Hepatocyte (in vitro differentiated cells): ENCODE data around the gene CLDN11. TPM values are rescaled to one million over a fixed set of nuclear protein-coding genes. Genes with fewer than 3 reads are reported as not detected.

Experiments
- DNase-seq: peaks from one replicate; pipeline ENCODE4 v3.0.0-alpha.2; 2016; ENCODE audit warnings: low spot score
- H2AFZ ChIP-seq: fragments of 200-600 bp; sonication (generic); 2 replicates; pipeline ENCODE4 v1.6.0; 2016; ENCODE audit warnings: antibody characterized with exemption, mild to moderate bottlenecking
- H3K27ac ChIP-seq: fragments of 200-600 bp; sonication (generic); 2 replicates; pipeline ENCODE4 v1.5.1; 2016; ENCODE audit warnings: mild to moderate bottlenecking
- H3K27me3 ChIP-seq: fragments of 200-600 bp; sonication (generic); 2 replicates; pipeline ENCODE4 v1.6.1; 2016
- H3K36me3 ChIP-seq: fragments of 200-600 bp; sonication (generic); replicated peaks from 2 replicates; pipeline ENCODE4 v1.5.1; 2016; ENCODE audit warnings: low read depth; ENCODE audit not compliant: insufficient read depth
- H3K4me1 ChIP-seq: fragments of 200-600 bp; sonication (generic); 2 replicates; pipeline ENCODE4 v1.5.1; 2016; ENCODE audit warnings: mild to moderate bottlenecking, moderate library complexity; ENCODE audit not compliant: insufficient read depth
- H3K4me2 ChIP-seq: fragments of 200-600 bp; sonication (generic); 2 replicates; pipeline ENCODE4 v1.6.0; 2016
- H3K4me3 ChIP-seq: fragments of 200-600 bp; sonication (generic); 2 replicates; pipeline ENCODE4 v1.5.1; 2016; ENCODE audit warnings: mild to moderate bottlenecking
- H3K79me2 ChIP-seq: fragments of 200-600 bp; sonication (generic); 2 replicates; pipeline ENCODE4 v1.6.0; 2017; ENCODE audit warnings: mild to moderate bottlenecking
- H3K9me2 ChIP-seq: fragments of 200-600 bp; sonication (generic); replicated peaks from 2 replicates; pipeline ENCODE4 v1.6.0; 2017; ENCODE audit warnings: mild to moderate bottlenecking; ENCODE audit not compliant: insufficient read depth
- H3K9me3 ChIP-seq: fragments of 200-600 bp; sonication (generic); 2 replicates; pipeline ENCODE4 v1.5.1; 2016; ENCODE audit warnings: low read depth, mild to moderate bottlenecking
- H4K20me1 ChIP-seq: fragments of 200-600 bp; sonication (generic); 2 replicates; pipeline ENCODE4 v1.6.0; 2016; ENCODE audit warnings: mild to moderate bottlenecking; ENCODE audit not compliant: insufficient read depth, poor library complexity, severe bottlenecking
- EZH2 ChIP-seq: fragments of 200-600 bp; sonication (generic); IDR thresholded peaks from 2 replicates; pipeline ENCODE4 v1.6.1; 2016; ENCODE audit warnings: antibody characterized with exemption, mild to moderate bottlenecking, borderline replicate concordance
- EZH2phosphoT487 ChIP-seq: fragments of 200-600 bp; sonication (generic); IDR thresholded peaks from one replicate; pipeline ENCODE4 v1.6.1; 2018; ENCODE audit warnings: antibody characterized with exemption, mild to moderate bottlenecking, low read depth, moderate library complexity; ENCODE audit not compliant: unreplicated experiment, severe bottlenecking
- WGBS: methylation state at CpG from one replicate; pipeline ENCODE4 v1.1.6; 2016; ENCODE audit warnings: low lambda C conversion rate; ENCODE audit errors: missing lambda C conversion rate; 5-methylcytosine and 5-hydroxymethylcytosine counted together
- polyA plus RNA-seq: library from polyadenylated mRNA; unstranded; fragments of >200 nt; fragmentation: Nextera tagmentation; extraction: Ambion mirVana; gene quantifications from 2 replicates; pipeline ENCODE4 v1.2.1, GENCODE V29; 2016
- total RNA-seq: library from RNA; depleted of rRNA; stranded (reverse); fragments of >200 nt; gene quantifications from 2 replicates; pipeline ENCODE4 v1.2.3, GENCODE V29; 2014
- TF ChIP-seq, protein P1 (sequence below): fragments of 200-600 bp; sonication (generic); IDR thresholded peaks from 2 replicates; pipeline ENCODE4 v1.5.1; 2016; ENCODE audit warnings: antibody characterized with exemption, mild to moderate bottlenecking; ENCODE audit not compliant: poor library complexity

The CLDN11 gene
- total and polyA plus RNA-seq, 2 experiments from 2014 or later = 7.7 to 29.5 TPM

GRCh38 chr3:170448584-170448983 is 29.9 kb downstream of the CLDN11 start:
- Histone ChIP-seq H2AFZ (no peak overlapping the region), H3K4me2 (peak overlapping the region; percentile 38)

DNA sequence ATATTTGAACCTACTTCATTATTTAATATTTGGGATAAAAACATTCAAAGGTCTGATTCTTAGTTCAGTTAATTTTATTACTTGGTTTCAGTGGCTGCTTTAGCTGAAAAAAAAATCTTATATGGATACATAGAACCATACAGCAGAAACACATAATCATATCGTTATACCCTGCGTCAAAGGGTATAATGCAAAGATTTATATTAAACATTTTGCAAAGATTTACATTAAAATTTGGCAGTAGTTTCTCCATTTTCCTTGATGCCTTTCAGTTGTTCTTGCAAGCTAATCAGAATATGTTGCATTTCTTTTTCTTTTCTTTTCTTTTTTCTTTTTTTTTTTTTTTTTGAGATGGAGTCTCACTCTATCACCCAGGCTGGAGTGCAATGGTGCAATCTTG is 31.4 kb downstream of the CLDN11 start:
- no peaks in the 10 kb centered on the region for H3K36me3 ChIP-seq
- 83% methylated on average over 2 of the region's 2 CpGs for WGBS
- no peak overlapping the region for H2AFZ ChIP-seq
- DNase-seq = no peak
- H3K9me2 ChIP-seq = no peaks in the 10 kb centered on the region
- H3K9me3 ChIP-seq = no peaks in the 10 kb centered on the region
- no peaks in the 10 kb centered on the region for H3K4me1 ChIP-seq
- H3K27me3 ChIP-seq = no peaks in the 10 kb centered on the region
- H3K27ac ChIP-seq = no peak overlapping the region
- H3K79me2 ChIP-seq = no peaks in the 10 kb centered on the region
- H4K20me1 ChIP-seq = no peaks in the 10 kb centered on the region
- H3K4me2 ChIP-seq = no peak overlapping the region
- TF ChIP-seq EZH2 = no peak
- no peak for TF ChIP-seq EZH2phosphoT487
- TF ChIP-seq, protein P1, sequence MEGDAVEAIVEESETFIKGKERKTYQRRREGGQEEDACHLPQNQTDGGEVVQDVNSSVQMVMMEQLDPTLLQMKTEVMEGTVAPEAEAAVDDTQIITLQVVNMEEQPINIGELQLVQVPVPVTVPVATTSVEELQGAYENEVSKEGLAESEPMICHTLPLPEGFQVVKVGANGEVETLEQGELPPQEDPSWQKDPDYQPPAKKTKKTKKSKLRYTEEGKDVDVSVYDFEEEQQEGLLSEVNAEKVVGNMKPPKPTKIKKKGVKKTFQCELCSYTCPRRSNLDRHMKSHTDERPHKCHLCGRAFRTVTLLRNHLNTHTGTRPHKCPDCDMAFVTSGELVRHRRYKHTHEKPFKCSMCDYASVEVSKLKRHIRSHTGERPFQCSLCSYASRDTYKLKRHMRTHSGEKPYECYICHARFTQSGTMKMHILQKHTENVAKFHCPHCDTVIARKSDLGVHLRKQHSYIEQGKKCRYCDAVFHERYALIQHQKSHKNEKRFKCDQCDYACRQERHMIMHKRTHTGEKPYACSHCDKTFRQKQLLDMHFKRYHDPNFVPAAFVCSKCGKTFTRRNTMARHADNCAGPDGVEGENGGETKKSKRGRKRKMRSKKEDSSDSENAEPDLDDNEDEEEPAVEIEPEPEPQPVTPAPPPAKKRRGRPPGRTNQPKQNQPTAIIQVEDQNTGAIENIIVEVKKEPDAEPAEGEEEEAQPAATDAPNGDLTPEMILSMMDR = no peak
- no peak overlapping the region for H3K4me3 ChIP-seq

More at GRCh38 chr3:170448584-170448983, 29.9 kb downstream of the CLDN11 start:
- H3K79me2 ChIP-seq = no peaks in the 10 kb centered on the region
- no peaks in the 10 kb centered on the region for H3K27me3 ChIP-seq
- no peaks in the 10 kb centered on the region for H3K9me2 ChIP-seq
- DNase-seq = no peak
- H3K4me1 ChIP-seq = no peaks in the 10 kb centered on the region
- no peaks in the 10 kb centered on the region for H3K9me3 ChIP-seq
- 50% methylated on average over 3 of the region's 3 CpGs for WGBS
- no peak overlapping the region for H3K4me3 ChIP-seq
- H4K20me1 ChIP-seq = no peaks in the 10 kb centered on the region
- no peaks in the 10 kb centered on the region for H3K36me3 ChIP-seq
- TF ChIP-seq, protein P1 = no peak
- TF ChIP-seq EZH2 (no peak), EZH2phosphoT487 (no peak)
- H3K27ac ChIP-seq = no peak overlapping the region

DNA sequence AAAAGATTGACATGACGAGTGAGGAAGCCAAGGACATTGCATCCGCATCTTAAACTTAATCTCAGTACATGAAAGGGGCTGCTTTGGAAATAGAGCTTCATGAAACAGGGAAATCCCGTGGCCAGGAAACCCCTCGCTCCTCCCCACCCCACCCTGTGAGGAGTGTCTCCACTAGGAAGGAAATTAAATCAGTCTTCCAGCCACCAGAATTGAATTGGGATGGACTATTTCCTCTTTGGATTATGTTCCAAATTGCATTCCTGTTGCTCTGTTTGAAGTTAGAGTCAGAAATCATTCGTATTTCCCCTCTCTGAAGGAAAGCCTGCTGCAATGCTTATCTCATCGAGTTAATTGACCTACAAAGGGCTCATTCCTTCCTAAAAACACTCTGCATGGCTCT is 35.8 kb downstream of the CLDN11 start:
- TF ChIP-seq EZH2phosphoT487 (no peak), EZH2 (no peak)
- TF ChIP-seq, protein P1 = no peak
- H2AFZ ChIP-seq = no peak overlapping the region
- no peak overlapping the region for H3K4me2 ChIP-seq
- no peaks in the 10 kb centered on the region for H3K4me1 ChIP-seq
- H3K27me3 ChIP-seq = no peaks in the 10 kb centered on the region
- DNase-seq = no peak
- H3K79me2 ChIP-seq = no peaks in the 10 kb centered on the region
- WGBS = 81% methylated on average over 6 of the region's 6 CpGs
- no peaks in the 10 kb centered on the region for H3K9me2 ChIP-seq
- no peaks in the 10 kb centered on the region for H4K20me1 ChIP-seq
- no peaks in the 10 kb centered on the region for H3K36me3 ChIP-seq
- no peaks in the 10 kb centered on the region for H3K9me3 ChIP-seq
- no peak overlapping the region for H3K4me3 ChIP-seq
- no peak overlapping the region for H3K27ac ChIP-seq

- TF ChIP-seq, protein P1 = no peak
- TF ChIP-seq EZH2 = no peak
- TF ChIP-seq EZH2phosphoT487 = no peak
- Histone ChIP-seq H3K4me3 (no peak overlapping the region), H3K4me2 (no peak overlapping the region), H4K20me1 (no peaks in the 10 kb centered on the region), H3K4me1 (no peaks in the 10 kb centered on the region), H3K9me3 (no peaks in the 10 kb centered on the region), H3K79me2 (no peaks in the 10 kb centered on the region), H3K27ac (no peak overlapping the region), H3K9me2 (no peaks in the 10 kb centered on the region), H3K36me3 (no peaks in the 10 kb centered on the region), H3K27me3 (no peaks in the 10 kb centered on the region), H2AFZ (no peak overlapping the region)
- 72% methylated on average over 3 of the region's 4 CpGs for WGBS
- no peak for DNase-seq
Measured at GRCh38 chr3:170458285-170458684, 39.6 kb downstream of the CLDN11 start.
